K562 (cell line): ENCODE data around the gene ENOX2. TPM values are rescaled to one million over a fixed set of nuclear protein-coding genes. Genes with fewer than 3 reads are reported as not detected.

ENCODE experiments used
- ATAC-seq: fragments of 200-7000 bp; cut with Tn5 transposase; 3 replicates; pipeline ENCODE4 v1.9.1; 2020; ENCODE audit warnings: moderate library complexity
- BruUV-seq: library from RNA; stranded (reverse); fragments of 400-500 nt; replicated peaks from 2 replicates; lab custom pipeline; 2021; lab: Mats Ljungman, UMichigan
- CTCF ChIA-PET: fragments of 300-600 bp; formaldehyde crosslinking; extraction: SDS; loops from one replicate; lab custom pipeline; 2021; ENCODE audit warnings: low intra/inter-chr PET ratio; lab: Yijun Ruan, JAX
- POLR2A ChIA-PET: fragments of 300-600, 350-650 bp; sonication (Branson Sonifier 250); formaldehyde crosslinking; extraction: SDS; loops from one replicate; lab custom pipeline; 2021; ENCODE audit warnings: antibody characterized with exemption, inconsistent platforms; lab: Yijun Ruan, JAX
- DNase-seq, 4 experiments: peaks; one replicate each; pipeline versions ENCODE4 v3.0.0 to v3.0.0-alpha.2; 2011 to 2018; ENCODE audit warnings: low spot score in 3 of 4, mixed read lengths in 3 of 4; ENCODE audit errors: extremely low read depth in 1 of 4
- FAIRE-seq: peaks from 2 replicates; lab custom pipeline; 2011; peaks lifted over from hg19 to GRCh38; lab: Jason Lieb, UNC
- H2AFZ ChIP-seq: 2 replicates; pipeline ENCODE4 v1.6.0; 2011; ENCODE audit warnings: low read depth, low read length, control low read depth, inconsistent platforms
- H3K27ac ChIP-seq: fragments of 200-600 bp; 3 replicates; pipeline ENCODE4 v1.8.0; 2011; ENCODE audit warnings: low read depth, mild to moderate bottlenecking, control low read depth, inconsistent platforms, low read length, moderate library complexity, mixed read lengths; ENCODE audit errors: extremely low read depth
- H3K27me3 ChIP-seq, 2 experiments: fragments of 300-600 bp in 1 of 2; 2 replicates in 1 of 2; 3 replicates in 1 of 2; pipeline versions ENCODE4 v1.6.0 to v1.8.0; 2011; ENCODE audit warnings: inconsistent platforms in 2 of 2, low read length in 2 of 2, mild to moderate bottlenecking in 1 of 2, mixed read lengths in 1 of 2, moderate library complexity in 1 of 2; ENCODE audit not compliant: control insufficient read depth in 2 of 2, insufficient read depth in 2 of 2
- H3K36me3 ChIP-seq: fragments of 300-600 bp; 3 replicates; pipeline ENCODE4 v1.8.0; 2011; ENCODE audit warnings: mild to moderate bottlenecking, low read length, inconsistent platforms; ENCODE audit not compliant: control insufficient read depth, insufficient read depth
- H3K4me1 ChIP-seq, 2 experiments: fragments of 200-600 bp in 1 of 2; replicated peaks in 1 of 2; 2 replicates in 1 of 2; 3 replicates in 1 of 2; pipeline versions ENCODE4 v1.5.1 to v1.8.0; 2011; ENCODE audit warnings: inconsistent platforms in 2 of 2, low read length in 2 of 2, mild to moderate bottlenecking in 1 of 2, mixed read lengths in 1 of 2, moderate library complexity in 1 of 2; ENCODE audit not compliant: control insufficient read depth in 2 of 2, insufficient read depth in 2 of 2
- H3K4me2 ChIP-seq: 2 replicates; pipeline ENCODE4 v1.6.1; 2011; ENCODE audit warnings: low read length, control low read depth, inconsistent platforms, mixed read lengths; ENCODE audit not compliant: insufficient read depth
- H3K4me3 ChIP-seq: fragments of 200-600 bp; sonication (generic), shearing (Covaris generic); 2 replicates; pipeline ENCODE4 v1.5.1; 2016; ENCODE audit warnings: control low read depth, inconsistent platforms
- H3K79me2 ChIP-seq: fragments of 200-600 bp; 3 replicates; pipeline ENCODE4 v1.8.0; 2011; ENCODE audit warnings: low read length, inconsistent platforms; ENCODE audit not compliant: control insufficient read depth, insufficient read depth
- H3K9ac ChIP-seq, 2 experiments: 2 replicates each; pipeline versions ENCODE4 v1.6.0 to v1.6.1; 2011; ENCODE audit warnings: low read depth in 2 of 2, low read length in 2 of 2, control low read depth in 1 of 2, inconsistent platforms in 1 of 2, mild to moderate bottlenecking in 1 of 2, mixed read lengths in 1 of 2; ENCODE audit not compliant: insufficient read depth in 1 of 2
- H3K9me1 ChIP-seq: one replicate; pipeline ENCODE4 v1.6.0; 2011; ENCODE audit warnings: inconsistent platforms, mild to moderate bottlenecking, low read length, moderate library complexity; ENCODE audit not compliant: control insufficient read depth, insufficient read depth
- H3K9me3 ChIP-seq: replicated peaks from 2 replicates; pipeline ENCODE4 v1.5.1; 2011; ENCODE audit warnings: low read depth, low read length, inconsistent platforms; ENCODE audit not compliant: control insufficient read depth, insufficient read depth
- H4K20me1 ChIP-seq: replicated peaks from 2 replicates; pipeline ENCODE4 v1.6.1; 2011; ENCODE audit warnings: low read length, inconsistent platforms, mixed read lengths; ENCODE audit not compliant: control insufficient read depth, insufficient read depth
- CSDE1 ChIP-seq, 2 experiments: fragments of 450-650 bp; IDR thresholded peaks; 2 replicates each; pipeline ENCODE4 v1.6.1; 2016; ENCODE audit warnings: mild to moderate bottlenecking in 1 of 2
- FOXJ3 ChIP-seq: sonication (generic); formaldehyde crosslinking; IDR thresholded peaks from 2 replicates; pipeline ENCODE4 v1.4.0; 2020; ENCODE audit warnings: mild to moderate bottlenecking, missing genetic modification reagents
- GABPA ChIP-seq: fragments of 200-800 bp; sonication (Bioruptor generic); conservative IDR thresholded peaks from 2 replicates; pipeline ENCODE4 v1.6.1; 2016; ENCODE audit warnings: low read depth, missing genetic modification characterization, missing compliant biosample characterization
- HDAC1 ChIP-seq, 2 experiments: fragments of 450-650 bp; IDR thresholded peaks; 2 replicates each; pipeline ENCODE4 v1.6.1; 2016 to 2017; ENCODE audit warnings: inconsistent platforms in 1 of 2, mild to moderate bottlenecking in 1 of 2, moderate library complexity in 1 of 2
- HLTF ChIP-seq: fragments of 450-650 bp; IDR thresholded peaks from 2 replicates; pipeline ENCODE4 v1.6.1; 2016
- MAFK ChIP-seq: IDR thresholded peaks from 2 replicates; pipeline ENCODE4 v1.6.1; 2011; ENCODE audit warnings: low read length, improper control_type of control experiment
- MYNN ChIP-seq, 2 experiments: sonication (generic); formaldehyde crosslinking in 1 of 2; IDR thresholded peaks; 2 replicates each; pipeline versions ENCODE4 v1.5.0 to v1.6.1; 2016 to 2020; ENCODE audit warnings: antibody characterized with exemption in 1 of 2, missing genetic modification reagents in 1 of 2
- PCBP2 ChIP-seq: fragments of 200-400 bp; formaldehyde crosslinking; IDR thresholded peaks from 2 replicates; pipeline ENCODE4 v1.6.1; 2018; ENCODE audit warnings: low read length, low read depth, mild to moderate bottlenecking, moderate library complexity; ENCODE audit not compliant: poor library complexity, severe bottlenecking
- PHF8 ChIP-seq: fragments of 200-600 bp; sonication (generic); IDR thresholded peaks from 2 replicates; pipeline ENCODE4 v1.6.1; 2012; ENCODE audit warnings: mixed run types, mild to moderate bottlenecking, inconsistent platforms, low read length, moderate library complexity, borderline replicate concordance
- POLR2H ChIP-seq: IDR thresholded peaks from 2 replicates; pipeline ENCODE4 v1.6.1; 2016; ENCODE audit warnings: missing genetic modification characterization, low read depth, mild to moderate bottlenecking, control low read depth, missing compliant biosample characterization, moderate library complexity
- RBM25 ChIP-seq: fragments of 200-400 bp; formaldehyde crosslinking; IDR thresholded peaks from 2 replicates; pipeline ENCODE4 v1.6.1; 2018; ENCODE audit warnings: low read length, low read depth, moderate library complexity; ENCODE audit not compliant: severe bottlenecking
- SP2 ChIP-seq: IDR thresholded peaks from 2 replicates; pipeline ENCODE4 v1.6.1; 2011; ENCODE audit warnings: mild to moderate bottlenecking, low read depth, low read length, moderate library complexity; ENCODE audit not compliant: poor library complexity, severe bottlenecking; ENCODE audit errors: extremely low read depth
- SRSF1 ChIP-seq: fragments of 200-400 bp; formaldehyde crosslinking; IDR thresholded peaks from 2 replicates; pipeline ENCODE4 v1.6.1; 2017; ENCODE audit warnings: mild to moderate bottlenecking, low read depth, low read length, moderate library complexity
- TSC22D4 ChIP-seq: fragments of 450-650 bp; IDR thresholded peaks from 2 replicates; pipeline ENCODE4 v1.6.1; 2016; ENCODE audit warnings: missing genetic modification characterization, missing biosample characterization, control low read depth
- XRCC5 ChIP-seq: fragments of 200-400 bp; formaldehyde crosslinking; IDR thresholded peaks from 2 replicates; pipeline ENCODE4 v1.6.1; 2017; ENCODE audit warnings: low read depth, mild to moderate bottlenecking, low read length
- ZNF316 ChIP-seq: fragments of 450-650 bp; IDR thresholded peaks from 2 replicates; pipeline ENCODE4 v1.6.1; 2016
- WGBS: fragments of 100-300 bp; shearing (Covaris generic); methylation state at CpG from one replicate; pipeline ENCODE4 v1.1.6; 2016; ENCODE audit warnings: low coverage, mixed read lengths; ENCODE audit not compliant: insufficient coverage; ENCODE audit errors: missing lambda C conversion rate; 5-methylcytosine and 5-hydroxymethylcytosine counted together
- in situ Hi-C: fragments of 300-500 bp; cut with MboI; formaldehyde crosslinking; loops from 4 replicates; pipeline ENCODE4 v1.15.0; 2018; ENCODE audit warnings: inconsistent platforms, mixed read lengths
- intact Hi-C: fragments of 100-400 bp; cut with micrococcal nuclease; formaldehyde crosslinking; loops from 2 replicates; pipeline ENCODE4 v1.14.2; 2022
- polyA plus RNA-seq, 8 experiments: library from polyadenylated mRNA; depleted of rRNA in 4 of 8; stranded (reverse) in 5 of 8; unstranded in 3 of 8; fragments of >200 nt; fragmentation: Nextera tagmentation in 2 of 8; fragmentation: Illumina TruSeq in 1 of 8; extraction: Ambion mirVana in 2 of 8; extraction: Trizol in 1 of 8; gene quantifications; 2 replicates each; pipeline versions ENCODE4 v1.2.1 to v1.2.3, GENCODE V29; 2011 to 2014; ENCODE audit warnings: inconsistent platforms in 1 of 8, missing spikeins in 1 of 8
- total RNA-seq, 7 experiments: library from RNA; depleted of rRNA in 6 of 7; stranded (reverse); fragments of >200 nt in 6 of 7; fragmentation: Illumina TruSeq in 2 of 7; extraction: Trizol in 2 of 7; gene quantifications; 2 replicates each; pipeline versions ENCODE4 v1.2.1 to v1.2.3, GENCODE V29; 2011 to 2021; ENCODE audit warnings: low replicate concordance in 1 of 7

ENOX2 gene
- total and polyA plus RNA-seq, 9 of the 15 experiments (the other 6 are each of a cell fraction or from before 2014, with no cell fraction given), result 6.1 to 24.0 (median 13.8) TPM

DNA sequence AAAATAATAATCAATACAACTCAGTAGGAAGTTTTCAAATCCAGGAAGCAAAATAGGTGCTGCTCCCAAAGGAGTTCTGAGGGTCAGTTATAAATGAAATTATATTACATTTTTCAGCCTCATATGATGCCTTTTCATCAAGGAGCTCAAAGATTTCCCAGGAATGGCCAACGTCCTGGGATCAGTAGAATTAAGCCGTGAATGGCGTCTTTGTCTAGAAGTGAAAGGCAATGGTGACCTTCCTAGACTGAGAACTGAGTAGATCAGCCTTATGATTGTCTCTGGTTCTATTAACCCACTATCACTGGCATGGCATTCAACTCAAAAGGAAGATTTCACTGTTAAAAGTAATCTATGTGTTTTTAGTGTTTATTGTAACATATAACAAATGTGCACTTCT, 74.4 kb downstream of the ENOX2 start:
- no peaks in the 10 kb centered on the region for H3K27me3 ChIP-seq
- H3K4me3 ChIP-seq, result no peak overlapping the region
- ATAC-seq (no peak), DNase-seq (no peak), FAIRE-seq (no peak)
- H3K9me1 ChIP-seq, result no peaks in the 10 kb centered on the region
- no peaks in the 10 kb centered on the region for H4K20me1 ChIP-seq
- CTCF ChIA-PET, result no interaction called here
- no TSS peak for BruUV-seq
- H3K36me3 ChIP-seq, result no peaks in the 10 kb centered on the region
- H2AFZ ChIP-seq, result no peak overlapping the region
- peaks cover 0 to 23% of the 10 kb centered on the region in 2 experiments; a peak in 2 of 5 replicates for H3K4me1 ChIP-seq
- no peaks in the 10 kb centered on the region for H3K9me3 ChIP-seq
- WGBS, result 80% methylated on average over 3 of the region's 3 CpGs
- POLR2A ChIA-PET, result no interaction called here
- H3K4me2 ChIP-seq, result no peak overlapping the region
- H3K79me2 ChIP-seq, result no peaks in the 10 kb centered on the region
- intact Hi-C loops (no loop called here), in situ Hi-C loops (no loop called here)
- TF ChIP-seq PHF8 (no peak), POLR2H (tag) (no peak), MYNN (IDR thresholded peaks at IDR 0.05) (no peak), MYNN (CRISPR knock-in tag; IDR thresholded peaks at IDR 0.05) (no peak), FOXJ3 (no peak), SP2 (no peak), TSC22D4 (no peak), CSDE1 (IDR thresholded peaks at IDR 0.05) (no peak), PCBP2 (no peak), ZNF316 (no peak), RBM25 (no peak), XRCC5 (no peak), HDAC1 (IDR thresholded peaks at IDR 0.05) (no peak), MAFK (no peak), HLTF (no peak), SRSF1 (no peak), GABPA (no peak)
- H3K9ac ChIP-seq, result no peak overlapping the region
- no peak overlapping the region for H3K27ac ChIP-seq
